Keratinocyte (primary cell): ENCODE results near the gene CGNL1. TPM values are rescaled to one million over a fixed set of nuclear protein-coding genes. Genes with fewer than 3 reads are reported as not detected.

Source experiments
- DNase-seq: peaks from one replicate; pipeline ENCODE4 v3.0.0-alpha.2; 2011; ENCODE audit warnings: low read depth, missing footprints, low spot score
- FAIRE-seq: peaks from 2 replicates; lab custom pipeline; 2011; peaks lifted over from hg19 to GRCh38; lab: Jason Lieb, UNC
- H2AFZ ChIP-seq: 2 replicates; pipeline ENCODE4 v1.6.0; 2012; ENCODE audit warnings: low read length, control low read depth, inconsistent platforms; ENCODE audit not compliant: control insufficient read depth
- H3K27ac ChIP-seq: 2 replicates; pipeline ENCODE4 v1.5.1; 2011; ENCODE audit warnings: low read length; ENCODE audit not compliant: control insufficient read depth, insufficient read depth
- H3K27me3 ChIP-seq: 3 replicates; pipeline ENCODE4 v1.6.0; 2011; ENCODE audit warnings: low read length; ENCODE audit not compliant: control insufficient read depth, insufficient read depth; ENCODE audit errors: extremely low read depth
- H3K36me3 ChIP-seq, 2 experiments: 2 replicates in 1 of 2; 3 replicates in 1 of 2; pipeline ENCODE4 v1.5.1; 2011; ENCODE audit warnings: low read length in 2 of 2, mild to moderate bottlenecking in 1 of 2; ENCODE audit not compliant: control insufficient read depth in 2 of 2, insufficient read depth in 2 of 2; ENCODE audit errors: extremely low read depth in 1 of 2
- H3K4me1 ChIP-seq: 3 replicates; pipeline ENCODE4 v1.5.1; 2011; ENCODE audit warnings: low read length; ENCODE audit not compliant: control insufficient read depth, insufficient read depth; ENCODE audit errors: extremely low read depth
- H3K4me2 ChIP-seq: 3 replicates; pipeline ENCODE4 v1.6.0; 2011; ENCODE audit warnings: low read depth, low read length; ENCODE audit not compliant: control insufficient read depth, insufficient read depth; ENCODE audit errors: extremely low read depth
- H3K4me3 ChIP-seq, 3 experiments: fragments of 200-600 bp in 1 of 3; sonication (generic) in 1 of 3; 2 replicates in 2 of 3; 3 replicates in 1 of 3; pipeline ENCODE4 v1.5.1; 2011 to 2016; ENCODE audit warnings: low read length in 3 of 3, mild to moderate bottlenecking in 3 of 3, control low read depth in 2 of 3, inconsistent platforms in 1 of 3, low read depth in 1 of 3, mixed read lengths in 1 of 3, mixed run types in 1 of 3, moderate library complexity in 1 of 3; ENCODE audit not compliant: control insufficient read depth in 2 of 3, insufficient read depth in 2 of 3; ENCODE audit errors: extremely low read depth in 1 of 3
- H3K79me2 ChIP-seq: 2 replicates; pipeline ENCODE4 v1.6.0; 2012; ENCODE audit warnings: low read length; ENCODE audit not compliant: control insufficient read depth, insufficient read depth
- H3K9ac ChIP-seq: 3 replicates; pipeline ENCODE4 v1.6.0; 2011; ENCODE audit warnings: low read length; ENCODE audit not compliant: control insufficient read depth, insufficient read depth; ENCODE audit errors: extremely low read depth
- H3K9me1 ChIP-seq: 3 replicates; pipeline ENCODE4 v1.6.0; 2011; ENCODE audit warnings: low read length; ENCODE audit not compliant: control insufficient read depth, insufficient read depth; ENCODE audit errors: extremely low read depth
- H3K9me3 ChIP-seq: 2 replicates; pipeline ENCODE4 v1.5.1; 2012; ENCODE audit warnings: low read depth, low read length; ENCODE audit not compliant: control insufficient read depth
- H4K20me1 ChIP-seq: 3 replicates; pipeline ENCODE4 v1.6.0; 2011; ENCODE audit warnings: low read length; ENCODE audit not compliant: control insufficient read depth, insufficient read depth; ENCODE audit errors: extremely low read depth
- EZH2 ChIP-seq: IDR thresholded peaks from one replicate; pipeline ENCODE4 v1.6.1; 2012; ENCODE audit warnings: inconsistent platforms, mild to moderate bottlenecking, low read length, moderate library complexity
- dilution Hi-C: fragments of 300-500 bp; cut with MboI; formaldehyde crosslinking; loops from one replicate; pipeline ENCODE4 v1.7.0; 2020; ENCODE audit warnings: low sequenced_read_pairs; ENCODE audit not compliant: extremely low pct_ligation_motif_present
- polyA plus RNA-seq, 5 experiments: library from polyadenylated mRNA; depleted of rRNA in 3 of 5; stranded (reverse) in 3 of 5; stranded (forward) in 1 of 5; unstranded in 1 of 5; fragments of >200 nt; gene quantifications; 1 replicate in 1 of 5; 2 replicates in 3 of 5; 3 replicates in 1 of 5; pipeline versions ENCODE4 v1.2.1 to v1.2.3, GENCODE V29; 2011 to 2012; ENCODE audit warnings: missing spikeins in 2 of 5, low read depth in 1 of 5, low replicate concordance in 1 of 5
- TF ChIP-seq, protein P1 (sequence below), 3 experiments: IDR thresholded peaks in 1 of 3; conservative IDR thresholded peaks in 1 of 3; optimal IDR thresholded peaks in 1 of 3; 2 replicates in 2 of 3; 3 replicates in 1 of 3; pipeline versions ENCODE3 to v1.5.1; 2011; ENCODE audit warnings: low read length in 3 of 3, mild to moderate bottlenecking in 3 of 3, moderate library complexity in 2 of 3, control low read depth in 1 of 3, inconsistent platforms in 1 of 3; ENCODE audit not compliant: insufficient read depth in 2 of 3; ENCODE audit errors: extremely low read depth in 1 of 3

CGNL1 gene
- polyA plus RNA-seq, 1 donor (not counting 4 experiments of a cell fraction or from before 2014, with no cell fraction given): 0.05 TPM

DNA sequence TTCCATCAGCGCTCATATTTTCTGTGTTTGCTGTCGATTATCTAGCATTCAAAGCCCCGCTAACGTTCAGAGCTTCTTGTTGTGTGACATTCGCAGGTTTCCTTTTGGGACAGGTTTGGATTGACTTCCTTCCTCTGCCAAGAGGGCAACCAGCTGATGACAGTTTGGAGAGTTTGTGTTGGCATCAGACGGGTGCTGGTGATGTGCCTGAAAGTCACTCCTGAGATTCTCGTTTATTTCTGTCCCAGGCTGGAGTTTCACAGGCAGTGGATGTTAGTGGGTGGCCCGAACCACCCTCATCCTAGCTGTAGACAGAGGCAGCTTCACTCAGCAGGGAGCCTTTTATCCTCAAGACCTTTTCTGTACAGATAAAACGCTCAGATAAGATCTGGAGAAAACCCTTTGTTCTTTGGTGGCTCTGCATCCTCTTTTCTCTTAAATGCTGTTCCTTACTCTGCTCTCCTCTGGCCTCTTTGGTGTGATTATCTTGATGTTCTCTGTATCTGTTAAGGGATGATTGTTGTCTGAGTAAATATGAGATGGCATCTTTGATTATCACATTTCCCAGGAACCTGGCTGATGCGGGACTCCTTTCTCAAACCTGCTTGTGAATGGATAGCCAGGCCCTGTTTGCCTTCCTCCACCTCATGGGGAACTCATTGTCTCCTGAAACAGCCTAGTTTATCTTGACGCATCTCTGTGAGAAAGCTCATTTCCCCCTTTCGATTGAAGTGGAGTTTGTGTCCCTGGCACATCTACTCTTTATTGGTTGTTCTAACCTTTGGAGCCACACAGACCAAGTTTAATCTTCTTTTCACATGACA is 35.9 kb downstream of the CGNL1 start:
- no peak overlapping the region for H3K4me3 ChIP-seq
- no peak overlapping the region for H2AFZ ChIP-seq
- H3K79me2 ChIP-seq: no peaks in the 10 kb centered on the region
- no peaks in the 10 kb centered on the region for H3K9me1 ChIP-seq
- no peak for TF ChIP-seq EZH2
- TF ChIP-seq, protein P1, sequence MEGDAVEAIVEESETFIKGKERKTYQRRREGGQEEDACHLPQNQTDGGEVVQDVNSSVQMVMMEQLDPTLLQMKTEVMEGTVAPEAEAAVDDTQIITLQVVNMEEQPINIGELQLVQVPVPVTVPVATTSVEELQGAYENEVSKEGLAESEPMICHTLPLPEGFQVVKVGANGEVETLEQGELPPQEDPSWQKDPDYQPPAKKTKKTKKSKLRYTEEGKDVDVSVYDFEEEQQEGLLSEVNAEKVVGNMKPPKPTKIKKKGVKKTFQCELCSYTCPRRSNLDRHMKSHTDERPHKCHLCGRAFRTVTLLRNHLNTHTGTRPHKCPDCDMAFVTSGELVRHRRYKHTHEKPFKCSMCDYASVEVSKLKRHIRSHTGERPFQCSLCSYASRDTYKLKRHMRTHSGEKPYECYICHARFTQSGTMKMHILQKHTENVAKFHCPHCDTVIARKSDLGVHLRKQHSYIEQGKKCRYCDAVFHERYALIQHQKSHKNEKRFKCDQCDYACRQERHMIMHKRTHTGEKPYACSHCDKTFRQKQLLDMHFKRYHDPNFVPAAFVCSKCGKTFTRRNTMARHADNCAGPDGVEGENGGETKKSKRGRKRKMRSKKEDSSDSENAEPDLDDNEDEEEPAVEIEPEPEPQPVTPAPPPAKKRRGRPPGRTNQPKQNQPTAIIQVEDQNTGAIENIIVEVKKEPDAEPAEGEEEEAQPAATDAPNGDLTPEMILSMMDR (optimal IDR thresholded peaks at IDR 0.05 in 1 of 3, IDR thresholded peaks at IDR 0.05 in 1 of 3, conservative IDR thresholded peaks at IDR 0.05 in 1 of 3; ENCODE audit: extremely low read depth in 1 of 3, insufficient read depth in 2 of 3, low read length in 3 of 3): no peak
- dilution Hi-C loops: no loop called here
- FAIRE-seq (no peak), DNase-seq (no peak)
- H3K27me3 ChIP-seq: no peaks in the 10 kb centered on the region
- no peaks in the 10 kb centered on the region for H3K36me3 ChIP-seq
- H3K27ac ChIP-seq: no peak overlapping the region
- no peaks in the 10 kb centered on the region for H3K9me3 ChIP-seq
- H3K4me1 ChIP-seq: no peaks in the 10 kb centered on the region
- H3K9ac ChIP-seq: no peak overlapping the region
- no peaks in the 10 kb centered on the region for H4K20me1 ChIP-seq
- H3K4me2 ChIP-seq: no peak overlapping the region

DNA sequence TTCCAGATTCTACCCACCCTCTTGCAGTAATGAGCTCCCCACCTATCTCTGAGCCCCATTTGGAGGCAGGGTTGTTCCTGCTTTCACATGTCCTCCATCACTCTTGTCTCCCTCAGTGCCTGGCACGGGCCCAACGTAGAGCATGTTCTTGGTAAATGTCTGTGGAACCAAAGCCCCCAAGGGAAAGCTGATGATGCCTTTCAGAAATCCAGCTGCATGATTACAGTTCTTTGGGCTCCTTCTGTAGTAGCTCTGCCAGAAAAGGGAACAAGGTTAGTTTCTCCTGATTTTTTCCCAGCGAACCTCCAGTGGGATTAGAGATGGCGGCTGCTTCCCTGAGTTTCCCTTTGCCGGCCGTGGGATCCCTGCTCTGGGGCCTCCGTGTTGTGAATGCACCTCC is 39.3 kb downstream of the CGNL1 start:
- DNase-seq: no peak
- Histone ChIP-seq H3K9me1 (no peaks in the 10 kb centered on the region), H3K9ac (no peak overlapping the region), H4K20me1 (no peaks in the 10 kb centered on the region), H3K9me3 (no peaks in the 10 kb centered on the region), H2AFZ (no peak overlapping the region), H3K27ac (no peak overlapping the region), H3K4me2 (no peak overlapping the region), H3K79me2 (no peaks in the 10 kb centered on the region), H3K4me1 (no peaks in the 10 kb centered on the region), H3K27me3 (no peaks in the 10 kb centered on the region), H3K36me3 (no peaks in the 10 kb centered on the region), H3K4me3 (no peak overlapping the region)
- FAIRE-seq: no peak
- dilution Hi-C loops: no loop called here
- TF ChIP-seq, protein P1 (optimal IDR thresholded peaks at IDR 0.05 in 1 of 3, IDR thresholded peaks at IDR 0.05 in 1 of 3, conservative IDR thresholded peaks at IDR 0.05 in 1 of 3; ENCODE audit: extremely low read depth in 1 of 3, insufficient read depth in 2 of 3, low read length in 3 of 3): no peak
- TF ChIP-seq EZH2: no peak
